Body of pancreas (tissue), 4 donors: Measurements from ENCODE around the gene C9orf152. TPM values are rescaled to one million over a fixed set of nuclear protein-coding genes. Genes with fewer than 3 reads are reported as not detected.
A peak's percentile ranks its signal among the peaks of the same experiment; 100 is the strongest.

Source experiments
- ATAC-seq: fragments of 150-250 bp; one replicate; pipeline ENCODE4 v1.9.1; 2016
- DNase-seq, 4 donors: peaks; one replicate each; pipeline ENCODE4 v3.0.0-alpha.2; 2019
- H3K27ac ChIP-seq, 4 donors: fragments of 200-600 bp; sonication (generic); 1 replicate in 3 of 4; 2 replicates in 1 of 4; pipeline versions ENCODE4 v1.5.1 to v1.6.1; 2016 to 2019; ENCODE audit warnings: mild to moderate bottlenecking in 1 of 4, mixed read lengths in 1 of 4, moderate library complexity in 1 of 4
- H3K27me3 ChIP-seq, 2 donors: fragments of 200-600 bp; sonication (generic); one replicate each; pipeline ENCODE4 v1.6.0; 2016; ENCODE audit warnings: mild to moderate bottlenecking in 1 of 2
- H3K36me3 ChIP-seq, 2 donors: fragments of 200-600 bp; sonication (generic); replicated peaks in 1 of 2; 2 replicates each; pipeline ENCODE4 v1.5.1; 2016; ENCODE audit warnings: low read depth in 2 of 2; ENCODE audit not compliant: insufficient read depth in 1 of 2
- H3K4me1 ChIP-seq: fragments of 200-600 bp; sonication (generic); one replicate; pipeline ENCODE4 v1.6.0; 2016
- H3K4me3 ChIP-seq, 2 donors: fragments of 200-600 bp; sonication (generic); 1 replicate in 1 of 2; 2 replicates in 1 of 2; pipeline ENCODE4 v1.5.1; 2016 to 2019
- H3K9me3 ChIP-seq, 3 donors: fragments of 200-600 bp; sonication (generic); 1 replicate in 2 of 3; 2 replicates in 1 of 3; pipeline ENCODE4 v1.5.1; 2016
- POLR2A ChIP-seq, 3 donors: fragments of 450-650 bp; IDR thresholded peaks; one replicate each; pipeline ENCODE4 v1.6.1; 2016; ENCODE audit warnings: antibody characterized with exemption in 3 of 3, mild to moderate bottlenecking in 2 of 3
- WGBS, 2 donors: methylation state at CpG; one replicate each; pipeline ENCODE4 v1.1.5; 2017; 5-methylcytosine and 5-hydroxymethylcytosine counted together
- intact Hi-C: fragments of 100-400 bp; cut with DNase I; formaldehyde crosslinking; loops from one replicate; pipeline ENCODE4 v1.15.1; 2023
- total RNA-seq, 2 donors: library from RNA; depleted of rRNA; stranded (reverse); fragments of >200 nt; gene quantifications; one replicate each; pipeline ENCODE4 v1.1.0, GENCODE V29; 2016
- TF ChIP-seq, protein P1 (sequence below), 7 experiments: fragments of 450-650 bp in 4 of 7; fragments of 200-600 bp in 3 of 7; sonication (generic) in 3 of 7; IDR thresholded peaks; one replicate each; pipeline ENCODE4 v1.5.1; 2016 to 2019; ENCODE audit warnings: antibody characterized with exemption in 7 of 7

The C9orf152 gene
- total RNA-seq, 2 donors from 2014 or later: 0.33 to 3.4 TPM

DNA sequence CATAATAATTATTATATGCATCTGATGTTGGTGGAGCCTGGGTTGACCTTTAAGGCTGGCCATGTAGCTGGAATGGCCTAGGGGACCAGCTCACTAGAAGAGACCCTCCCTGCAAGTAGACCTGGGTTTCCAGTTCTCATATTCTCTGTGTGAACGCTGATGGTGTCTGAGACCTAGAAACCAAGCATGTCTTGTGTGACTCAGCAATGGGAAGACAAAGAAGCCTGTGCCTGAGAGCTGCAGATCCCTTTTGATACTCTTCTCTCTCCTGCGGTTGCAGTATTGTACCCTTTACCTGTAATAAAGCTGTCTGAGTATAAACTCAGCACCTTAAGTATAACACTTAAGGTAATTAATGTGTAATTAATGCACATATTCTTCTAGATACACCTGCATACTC, 22.2 kb downstream of the C9orf152 start:
- DNase-seq (no peak), ATAC-seq (no peak)
- TF ChIP-seq, protein P1, sequence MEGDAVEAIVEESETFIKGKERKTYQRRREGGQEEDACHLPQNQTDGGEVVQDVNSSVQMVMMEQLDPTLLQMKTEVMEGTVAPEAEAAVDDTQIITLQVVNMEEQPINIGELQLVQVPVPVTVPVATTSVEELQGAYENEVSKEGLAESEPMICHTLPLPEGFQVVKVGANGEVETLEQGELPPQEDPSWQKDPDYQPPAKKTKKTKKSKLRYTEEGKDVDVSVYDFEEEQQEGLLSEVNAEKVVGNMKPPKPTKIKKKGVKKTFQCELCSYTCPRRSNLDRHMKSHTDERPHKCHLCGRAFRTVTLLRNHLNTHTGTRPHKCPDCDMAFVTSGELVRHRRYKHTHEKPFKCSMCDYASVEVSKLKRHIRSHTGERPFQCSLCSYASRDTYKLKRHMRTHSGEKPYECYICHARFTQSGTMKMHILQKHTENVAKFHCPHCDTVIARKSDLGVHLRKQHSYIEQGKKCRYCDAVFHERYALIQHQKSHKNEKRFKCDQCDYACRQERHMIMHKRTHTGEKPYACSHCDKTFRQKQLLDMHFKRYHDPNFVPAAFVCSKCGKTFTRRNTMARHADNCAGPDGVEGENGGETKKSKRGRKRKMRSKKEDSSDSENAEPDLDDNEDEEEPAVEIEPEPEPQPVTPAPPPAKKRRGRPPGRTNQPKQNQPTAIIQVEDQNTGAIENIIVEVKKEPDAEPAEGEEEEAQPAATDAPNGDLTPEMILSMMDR (IDR thresholded peaks at IDR 0.05): no peak
- no peak for TF ChIP-seq POLR2A (IDR thresholded peaks at IDR 0.05)
- no peak overlapping the region for H3K4me3 ChIP-seq
- no peaks in the 10 kb centered on the region for H3K36me3 ChIP-seq
- H3K27ac ChIP-seq: no peak overlapping the region
- intact Hi-C loops: no loop called here
- 94% methylated on average over 2 of the region's 2 CpGs for WGBS, 2 donors
- H3K4me1 ChIP-seq: peaks cover 65% of the 10 kb centered on the region
- no peaks in the 10 kb centered on the region for H3K27me3 ChIP-seq
- H3K9me3 ChIP-seq: no peaks in the 10 kb centered on the region

DNA sequence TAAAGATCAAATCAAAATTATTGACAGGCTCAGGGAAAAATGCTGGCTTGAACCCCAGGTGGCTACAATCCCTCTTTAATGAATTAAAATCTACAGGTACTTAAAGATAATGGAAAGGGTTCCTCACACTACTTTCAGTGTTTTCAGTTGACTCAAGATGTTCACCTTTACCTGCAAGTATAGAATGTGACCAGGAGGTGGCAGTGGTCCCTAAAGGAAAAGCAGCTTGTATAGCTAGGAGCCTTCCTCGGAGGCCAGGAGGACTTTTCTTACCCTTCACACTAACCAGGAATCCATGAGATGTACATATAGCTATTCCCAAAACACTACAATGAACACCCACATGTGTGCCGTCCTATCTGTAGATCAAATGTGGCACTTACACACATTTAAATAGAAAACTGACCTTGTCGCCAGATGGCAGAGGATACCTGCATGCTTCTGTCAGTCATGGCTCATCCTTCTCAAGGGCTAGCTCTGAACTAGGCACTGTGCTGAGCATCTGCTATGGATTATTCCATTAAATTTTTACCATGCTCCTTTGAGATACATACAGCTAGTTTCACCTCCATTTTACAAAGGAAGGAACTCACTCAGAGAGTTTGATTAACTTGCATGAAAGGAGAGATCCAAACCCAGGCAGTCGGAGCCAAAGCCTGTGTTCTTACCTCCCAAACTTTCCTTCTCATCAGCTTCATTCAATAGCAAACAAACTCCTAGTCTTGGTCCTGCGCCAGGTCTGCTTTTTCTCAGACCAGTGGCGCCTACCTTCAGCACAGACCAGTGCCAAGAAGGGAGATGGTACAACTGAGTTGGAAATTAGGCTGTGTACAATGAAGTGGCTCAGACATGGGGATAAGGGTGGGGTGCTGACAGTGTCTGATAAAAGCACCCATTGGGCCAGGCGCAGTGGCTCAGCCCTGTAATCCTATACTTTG, 24.5 kb downstream of the C9orf152 start:
- Histone ChIP-seq H3K27ac (no peak overlapping the region), H3K9me3 (no peaks in the 10 kb centered on the region), H3K4me3 (no peak overlapping the region), H3K4me1 (peaks cover 42% of the 10 kb centered on the region), H3K36me3 (no peaks in the 10 kb centered on the region), H3K27me3 (no peaks in the 10 kb centered on the region)
- TF ChIP-seq, protein P1 (IDR thresholded peaks at IDR 0.05): peak; percentile 66 to 94 (median 86)
- no peak for TF ChIP-seq POLR2A (IDR thresholded peaks at IDR 0.05)
- intact Hi-C loops: no loop called here
- DNase-seq: peak; percentile 83 to 87 (median 85)
- peak; percentile 85 for ATAC-seq
- 60 to 65% methylated on average over 7 of the region's 7 CpGs for WGBS, 2 donors

DNA sequence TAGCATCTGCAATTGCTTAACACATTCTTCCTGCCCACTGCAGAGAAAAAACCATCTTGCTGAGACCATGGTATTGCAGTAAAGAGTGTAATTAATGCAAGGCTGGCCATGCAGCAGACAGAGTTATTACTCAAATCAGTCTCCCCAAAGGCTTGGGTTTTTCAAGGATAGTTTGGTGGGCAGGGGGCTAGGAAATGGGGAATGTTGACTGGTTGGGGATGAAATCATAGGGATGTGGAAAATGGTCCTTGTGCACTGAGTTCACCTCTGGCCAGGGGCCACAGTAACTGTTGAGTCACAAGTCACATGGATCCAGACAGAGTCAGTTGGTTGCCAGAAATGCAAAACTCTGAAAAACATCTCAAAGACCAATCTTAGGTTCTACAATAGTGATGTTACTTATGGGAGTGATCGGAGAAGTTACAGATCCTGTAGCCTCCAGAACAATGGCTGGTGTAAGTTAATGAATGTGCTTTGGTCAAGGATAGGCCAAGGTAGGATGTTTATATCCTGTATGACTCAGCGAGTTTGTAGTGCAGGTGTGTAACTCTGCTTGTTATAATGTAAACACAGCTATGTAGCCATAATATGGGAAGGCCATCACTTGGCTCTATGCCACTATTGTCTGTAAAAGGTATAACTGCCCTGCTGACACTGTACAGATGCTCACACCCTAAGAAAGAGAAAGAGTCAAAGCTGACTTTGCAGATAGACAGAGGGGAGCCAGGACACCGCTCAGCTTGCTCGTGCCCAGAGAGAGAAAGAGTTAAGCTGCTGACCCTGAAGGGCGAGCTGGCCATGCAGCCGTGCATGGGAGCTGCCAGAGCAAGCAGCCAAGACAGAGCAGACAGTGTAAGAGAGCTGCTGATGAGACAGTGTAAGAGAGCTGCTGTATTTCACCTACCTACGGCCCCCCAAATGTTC, 27.2 kb downstream of the C9orf152 start:
- Histone ChIP-seq H3K4me1 (peaks cover 28% of the 10 kb centered on the region), H3K36me3 (no peaks in the 10 kb centered on the region), H3K4me3 (no peak overlapping the region), H3K9me3 (no peaks in the 10 kb centered on the region), H3K27me3 (no peaks in the 10 kb centered on the region), H3K27ac (peak overlapping the region in 1 of 4 donors; percentile 17)
- ATAC-seq: no peak
- DNase-seq: peak in 3 of 4 donors; percentile 34 to 63 (median 38)
- WGBS, 2 donors: 59 to 67% methylated on average over 7 of the region's 7 CpGs
- TF ChIP-seq POLR2A (IDR thresholded peaks at IDR 0.05): no peak
- TF ChIP-seq, protein P1 (IDR thresholded peaks at IDR 0.05): no peak
- intact Hi-C loops: no loop called here

DNA sequence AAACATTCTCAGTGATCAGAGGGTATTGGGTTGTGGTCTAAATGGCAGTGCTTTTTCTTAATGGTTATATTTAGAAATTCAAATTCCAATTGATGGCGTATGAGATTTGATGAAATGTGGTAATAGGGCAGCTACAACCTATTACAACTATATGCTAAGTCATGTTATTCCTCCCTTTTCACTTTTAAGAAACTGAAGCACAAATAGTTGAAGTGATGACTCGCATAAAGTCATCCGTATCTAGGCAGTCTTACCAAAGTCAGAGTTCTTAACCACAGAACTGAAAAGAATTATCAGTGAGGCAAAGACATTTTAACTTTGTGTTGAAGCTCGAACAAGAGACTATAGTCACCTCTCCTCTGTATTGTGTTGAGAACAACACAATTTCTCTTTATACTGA, 28.2 kb downstream of the C9orf152 start:
- intact Hi-C loops: loop anchor here (10.0 kb wide), 2 partner anchors 45 to 775 kb away; no protein-coding TSS in a partner anchor
- Histone ChIP-seq H3K36me3 (no peaks in the 10 kb centered on the region), H3K4me3 (no peak overlapping the region), H3K27me3 (no peaks in the 10 kb centered on the region), H3K9me3 (no peaks in the 10 kb centered on the region), H3K27ac (no peak overlapping the region), H3K4me1 (peaks cover 19% of the 10 kb centered on the region)
- no peak for TF ChIP-seq POLR2A (IDR thresholded peaks at IDR 0.05)
- TF ChIP-seq, protein P1 (IDR thresholded peaks at IDR 0.05): no peak
- WGBS, 2 donors: 80 to 82% methylated on average over 4 of the region's 4 CpGs
- ATAC-seq (no peak), DNase-seq (no peak)
